ENCODE data around the gene TMEM223.

DNA sequence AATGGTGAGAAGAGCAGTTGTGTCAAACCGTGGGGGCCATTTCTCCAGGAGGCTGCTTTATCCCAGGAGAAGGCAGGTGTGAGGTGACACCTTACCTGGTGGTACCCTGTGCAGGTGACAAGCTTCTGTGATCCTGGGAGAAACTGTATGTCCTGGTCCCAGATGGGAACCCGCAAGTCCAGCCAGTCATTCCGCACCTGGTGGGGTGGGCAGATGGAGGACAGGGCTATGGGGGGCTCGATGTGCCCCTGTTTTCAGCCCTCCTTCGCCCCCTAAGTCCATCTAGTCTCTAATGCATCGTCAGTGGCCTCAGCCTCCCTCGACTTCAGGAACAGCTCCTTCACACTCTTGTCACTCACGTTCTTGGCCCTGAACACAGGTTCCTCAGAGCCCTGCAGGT is 43.5 kb upstream of the TMEM223 start:
- TF ChIP-seq, protein P1, sequence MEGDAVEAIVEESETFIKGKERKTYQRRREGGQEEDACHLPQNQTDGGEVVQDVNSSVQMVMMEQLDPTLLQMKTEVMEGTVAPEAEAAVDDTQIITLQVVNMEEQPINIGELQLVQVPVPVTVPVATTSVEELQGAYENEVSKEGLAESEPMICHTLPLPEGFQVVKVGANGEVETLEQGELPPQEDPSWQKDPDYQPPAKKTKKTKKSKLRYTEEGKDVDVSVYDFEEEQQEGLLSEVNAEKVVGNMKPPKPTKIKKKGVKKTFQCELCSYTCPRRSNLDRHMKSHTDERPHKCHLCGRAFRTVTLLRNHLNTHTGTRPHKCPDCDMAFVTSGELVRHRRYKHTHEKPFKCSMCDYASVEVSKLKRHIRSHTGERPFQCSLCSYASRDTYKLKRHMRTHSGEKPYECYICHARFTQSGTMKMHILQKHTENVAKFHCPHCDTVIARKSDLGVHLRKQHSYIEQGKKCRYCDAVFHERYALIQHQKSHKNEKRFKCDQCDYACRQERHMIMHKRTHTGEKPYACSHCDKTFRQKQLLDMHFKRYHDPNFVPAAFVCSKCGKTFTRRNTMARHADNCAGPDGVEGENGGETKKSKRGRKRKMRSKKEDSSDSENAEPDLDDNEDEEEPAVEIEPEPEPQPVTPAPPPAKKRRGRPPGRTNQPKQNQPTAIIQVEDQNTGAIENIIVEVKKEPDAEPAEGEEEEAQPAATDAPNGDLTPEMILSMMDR (IDR thresholded peaks at IDR 0.05): no peak
- no peak for TF ChIP-seq POLR2AphosphoS5 (IDR thresholded peaks at IDR 0.05; ENCODE audit: insufficient read depth in 1 of 2, low read depth in 1 of 2)
- TF ChIP-seq POLR2A (IDR thresholded peaks at IDR 0.05): no peak

Measured in vagina (tissue), 2 donors.